Activated CD4-positive, alpha-beta T cell treated with anti-CD3 and anti-CD28 coated beads, Interleukin-2, amount 10 ng/mL, durations not matched to agents 7 days and 5 days (primary cell): Measurements from ENCODE around the gene SSH2. TPM values are rescaled to one million over a fixed set of nuclear protein-coding genes. Genes with fewer than 3 reads are reported as not detected.
A peak's percentile ranks its signal among the peaks of the same experiment; 100 is the strongest.
"Not testable (repeated sequence)": the region's sequence is repeated elsewhere in the genome, so short reads cannot be mapped to it uniquely, and the experiment has no call there.

Source experiments
- CTCF ChIA-PET: fragments of 350-600 bp; sonication (Branson Sonifier 250); formaldehyde crosslinking; loops from one replicate; lab custom pipeline; 2021; ENCODE audit warnings: antibody characterized with exemption; lab: Charles Lee
- POLR2A ChIA-PET: fragments of 350-600 bp; sonication (Branson Sonifier 250); formaldehyde crosslinking; loops from one replicate; lab custom pipeline; 2021; ENCODE audit warnings: antibody characterized with exemption; lab: Charles Lee
- DNase-seq: peaks from one replicate; pipeline ENCODE4 v3.0.0-alpha.2; 2020
- H3K27ac Mint-ChIP-seq: one replicate; pipeline ENCODE4 v1.8.0; 2021; ENCODE audit warnings: mild to moderate bottlenecking, moderate library complexity, mixed read lengths
- H3K27me3 Mint-ChIP-seq: one replicate; pipeline ENCODE4 v1.8.0; 2021; ENCODE audit warnings: mixed read lengths
- H3K36me3 Mint-ChIP-seq: one replicate; pipeline ENCODE4 v1.8.0; 2021; ENCODE audit warnings: low read depth, mixed read lengths
- H3K4me1 Mint-ChIP-seq: one replicate; pipeline ENCODE4 v1.8.0; 2021; ENCODE audit warnings: mixed read lengths
- H3K4me3 Mint-ChIP-seq: one replicate; pipeline ENCODE4 v1.8.0; 2021; ENCODE audit warnings: mild to moderate bottlenecking, moderate library complexity, mixed read lengths
- H3K9me3 Mint-ChIP-seq: one replicate; pipeline ENCODE4 v1.8.0; 2021; ENCODE audit warnings: mixed read lengths
- total RNA-seq, 2 experiments: library from RNA; stranded (reverse); gene quantifications; one replicate each; pipeline ENCODE4 v1.2.3, GENCODE V29; 2021

The SSH2 gene
- total RNA-seq, 2 experiments from 2014 or later = 72.5 to 74.2 TPM

DNA sequence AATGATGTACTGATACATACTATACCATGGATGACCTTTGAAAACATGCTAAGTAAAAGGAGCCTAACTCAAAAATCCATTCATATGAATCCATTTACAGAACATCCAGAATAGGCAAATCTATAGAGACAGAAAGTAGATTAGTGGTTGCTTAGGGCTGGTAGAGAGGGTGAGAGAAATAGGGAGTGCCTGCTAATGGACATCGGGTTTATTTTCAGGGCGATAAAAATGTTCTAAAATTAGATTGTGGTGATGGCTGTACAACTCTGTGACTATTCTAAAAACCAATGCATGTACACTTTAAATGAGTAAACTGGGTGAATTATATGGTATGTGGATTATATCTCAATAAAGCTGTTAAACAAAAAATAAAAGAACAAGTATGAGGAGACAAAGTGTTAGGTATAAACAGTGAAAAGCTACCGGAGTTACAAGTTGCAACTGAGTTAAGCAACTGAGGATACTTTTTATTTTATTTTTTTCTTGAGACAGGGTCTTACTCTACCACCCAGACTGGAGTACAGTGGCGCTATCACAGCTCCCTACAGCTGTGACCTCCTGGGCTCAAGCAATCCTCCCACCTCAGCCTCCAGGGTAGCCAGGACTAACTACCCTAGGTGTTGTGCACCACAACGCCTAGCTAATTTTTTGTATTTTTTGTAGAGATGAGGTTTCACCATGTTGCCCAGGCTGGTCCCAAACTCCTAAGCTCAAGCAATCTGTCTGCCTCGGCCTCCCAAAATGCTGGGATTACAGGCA, 231.8 kb downstream of the SSH2 start:
- Mint-ChIP-seq H3K9me3 (no peaks in the 10 kb centered on the region), H3K27me3 (no peaks in the 10 kb centered on the region), H3K4me3 (no peak overlapping the region), H3K27ac (no peak overlapping the region), H3K4me1 (peaks cover 16% of the 10 kb centered on the region), H3K36me3 (peaks cover 51% of the 10 kb centered on the region)
- no peak for DNase-seq
- CTCF ChIA-PET = interaction anchor here (0.6 to 1.8 kb wide), 6 partner anchors 9 to 417 kb away, joined by 3 to 6 read pairs (median 4); partner anchors contain the start of gene CORO6
- POLR2A ChIA-PET = no interaction called here

DNA sequence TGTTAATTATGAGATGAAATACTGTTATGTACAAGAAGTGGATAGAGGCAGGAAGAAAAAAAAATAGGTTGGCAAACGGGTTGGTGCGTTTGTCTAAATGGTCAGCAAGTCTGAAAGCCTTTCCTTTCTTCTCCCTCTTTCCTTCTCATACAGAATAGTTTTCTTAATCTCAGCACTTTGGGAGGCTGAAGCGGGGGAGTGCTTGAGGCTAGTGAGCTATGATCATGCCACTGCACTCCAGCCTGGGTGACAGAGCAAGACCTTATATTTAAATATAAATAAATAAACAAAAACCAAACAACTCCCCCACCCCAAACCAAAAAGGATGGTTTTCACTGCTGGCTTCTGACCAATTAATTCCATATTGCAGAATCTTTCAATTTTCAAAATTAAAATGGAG, 232.7 kb downstream of the SSH2 start:
- POLR2A ChIA-PET = no interaction called here

DNA sequence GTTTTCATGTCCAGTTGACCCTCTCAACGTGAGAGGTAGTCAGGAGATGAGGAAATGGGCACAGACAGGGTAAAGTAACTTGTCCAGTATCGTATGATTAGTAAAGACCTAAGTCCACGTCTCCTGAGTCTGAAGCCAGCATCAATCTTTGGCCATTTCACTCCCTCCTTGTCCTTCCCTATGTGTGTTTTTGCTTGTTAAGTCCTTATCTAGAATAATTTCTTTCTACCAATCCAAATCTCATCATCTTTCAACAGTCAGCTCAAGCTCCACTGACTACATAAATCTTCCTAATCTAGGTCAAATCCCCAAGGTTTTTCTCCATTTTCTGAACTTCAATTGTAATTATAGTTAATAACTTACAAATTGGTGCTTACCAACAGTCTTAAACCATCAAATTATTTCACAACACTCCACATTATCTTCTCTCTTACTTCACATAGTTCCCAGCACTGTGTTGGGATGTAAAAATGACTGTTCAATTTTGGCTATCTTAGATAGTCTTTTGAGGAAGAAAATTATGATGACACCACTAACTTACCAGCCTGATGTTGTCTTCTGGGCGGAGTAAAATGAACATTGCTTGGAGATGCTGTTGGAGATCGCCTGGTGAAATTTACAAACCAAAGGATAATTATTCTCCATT, 235.0 kb downstream of the SSH2 start:
- ChIA-PET CTCF (no interaction called here), POLR2A (interaction anchor here (0.6 kb wide), 1 partner anchor 17 kb away, joined by 3 read pairs; no protein-coding TSS in a partner anchor)
- Mint-ChIP-seq H3K4me1 (peaks cover 11% of the 10 kb centered on the region), H3K36me3 (peaks cover 43% of the 10 kb centered on the region), H3K27ac (no peak overlapping the region), H3K27me3 (no peaks in the 10 kb centered on the region), H3K9me3 (no peaks in the 10 kb centered on the region), H3K4me3 (no peak overlapping the region)
- DNase-seq = no peak

More for the DNA sequence above, 232.7 kb downstream of the SSH2 start:
- Mint-ChIP-seq H3K4me3 (no peak overlapping the region), H3K4me1 (peaks cover 9% of the 10 kb centered on the region), H3K9me3 (no peaks in the 10 kb centered on the region), H3K27me3 (no peaks in the 10 kb centered on the region), H3K36me3 (peaks cover 48% of the 10 kb centered on the region), H3K27ac (no peak overlapping the region)
- DNase-seq = no peak
- CTCF ChIA-PET = interaction anchor here (0.7 kb wide), 1 partner anchor 74 kb away, joined by 3 read pairs; the partner anchor contains the start of gene CORO6

DNA sequence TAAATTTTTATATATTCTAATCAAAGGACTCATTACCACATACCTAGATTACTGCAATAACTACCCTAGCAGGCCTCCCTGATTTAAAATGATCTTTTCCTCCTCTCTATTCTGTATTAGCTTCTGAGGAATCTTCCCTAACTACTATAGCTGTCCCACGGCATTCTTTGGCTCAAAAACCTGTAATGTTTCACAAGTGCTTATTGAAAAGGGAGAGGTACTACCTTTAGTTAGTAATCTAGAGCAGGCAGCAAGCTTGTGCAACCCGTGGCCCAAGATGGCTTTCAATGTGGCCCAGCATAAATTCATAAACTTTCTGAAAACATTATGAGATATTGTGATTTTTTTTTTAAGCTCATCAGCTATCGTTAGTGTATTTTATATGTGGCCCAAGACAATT, 236.3 kb downstream of the SSH2 start:
- H3K4me1 Mint-ChIP-seq = peaks cover 9% of the 10 kb centered on the region
- no peaks in the 10 kb centered on the region for H3K27me3 Mint-ChIP-seq

DNA sequence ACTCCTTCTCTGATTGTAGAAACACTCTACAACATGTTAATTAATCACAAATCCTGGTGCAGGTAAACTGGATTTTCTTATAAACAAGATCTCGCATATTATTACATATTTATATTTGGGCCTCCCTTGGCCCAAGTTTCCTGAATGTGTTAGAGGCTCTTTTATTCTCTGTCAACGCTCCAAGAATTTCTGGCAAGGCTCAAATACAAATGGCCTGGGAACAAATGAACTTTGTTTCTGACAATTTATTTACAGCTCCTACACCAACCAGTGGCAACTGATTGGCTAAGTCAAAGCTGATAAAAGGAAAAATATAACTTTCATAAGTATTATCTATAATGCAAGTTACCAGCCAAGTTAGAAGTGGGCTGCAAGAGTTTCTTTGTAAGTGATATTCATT, 242.4 kb downstream of the SSH2 start:
- H3K27ac Mint-ChIP-seq = no peak overlapping the region
- POLR2A ChIA-PET = no interaction called here

More for the DNA sequence above, 236.3 kb downstream of the SSH2 start:
- Mint-ChIP-seq H3K9me3 (no peaks in the 10 kb centered on the region), H3K27ac (peak overlapping the region; percentile 31), H3K36me3 (peaks cover 36% of the 10 kb centered on the region), H3K4me3 (no peak overlapping the region)
- CTCF ChIA-PET = interaction anchor here (1.0 kb wide), 1 partner anchor 16 kb away, joined by 3 read pairs; no protein-coding TSS in a partner anchor
- DNase-seq = no peak
- POLR2A ChIA-PET = no interaction called here

DNA sequence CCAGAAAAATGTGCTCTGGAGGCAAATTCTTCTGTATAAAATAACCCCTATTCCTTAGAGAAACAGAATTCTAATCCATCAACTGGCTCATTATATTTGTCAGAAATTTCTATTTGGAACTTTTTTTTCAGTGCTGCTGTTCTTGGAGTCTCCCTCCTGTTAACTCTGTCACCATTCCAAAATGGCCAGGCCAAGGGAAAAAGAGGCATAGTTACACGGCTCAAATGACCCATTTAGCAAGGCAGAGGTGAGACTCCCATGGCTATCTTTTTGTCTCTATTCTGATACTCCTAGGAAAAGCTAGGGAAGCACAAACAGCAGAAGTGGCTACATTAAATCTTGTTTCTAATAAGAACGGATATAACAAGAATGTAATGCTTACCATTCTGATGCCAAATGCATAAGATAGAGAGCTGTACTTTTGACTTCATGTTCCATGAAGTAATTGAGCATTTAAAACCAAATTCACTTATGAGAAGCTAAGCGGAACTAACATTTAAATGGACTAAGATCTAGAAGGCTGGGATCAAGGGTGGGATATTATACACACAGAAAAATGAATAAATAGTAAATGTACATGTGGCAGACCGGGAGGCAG, 242.9 kb downstream of the SSH2 start:
- no peaks in the 10 kb centered on the region for H3K9me3 Mint-ChIP-seq
- no peak for DNase-seq
- peaks cover 14% of the 10 kb centered on the region for H3K4me1 Mint-ChIP-seq
- ChIA-PET CTCF (interaction anchor here (0.9 kb wide), 1 partner anchor 80 kb away, joined by 3 read pairs; no protein-coding TSS in a partner anchor), POLR2A (no interaction called here)
- no peak overlapping the region for H3K4me3 Mint-ChIP-seq
- no peaks in the 10 kb centered on the region for H3K27me3 Mint-ChIP-seq
- H3K27ac Mint-ChIP-seq = no peak overlapping the region
- peaks cover 35% of the 10 kb centered on the region for H3K36me3 Mint-ChIP-seq

More for the DNA sequence above, 242.4 kb downstream of the SSH2 start:
- Mint-ChIP-seq H3K36me3 (peaks cover 35% of the 10 kb centered on the region), H3K4me1 (peaks cover 9% of the 10 kb centered on the region), H3K4me3 (no peak overlapping the region), H3K27me3 (no peaks in the 10 kb centered on the region), H3K9me3 (no peaks in the 10 kb centered on the region)
- CTCF ChIA-PET = interaction anchor here (0.9 to 1.1 kb wide), 2 partner anchors 10 to 81 kb away, joined by 3 read pairs; no protein-coding TSS in a partner anchor
- DNase-seq = no peak

DNA sequence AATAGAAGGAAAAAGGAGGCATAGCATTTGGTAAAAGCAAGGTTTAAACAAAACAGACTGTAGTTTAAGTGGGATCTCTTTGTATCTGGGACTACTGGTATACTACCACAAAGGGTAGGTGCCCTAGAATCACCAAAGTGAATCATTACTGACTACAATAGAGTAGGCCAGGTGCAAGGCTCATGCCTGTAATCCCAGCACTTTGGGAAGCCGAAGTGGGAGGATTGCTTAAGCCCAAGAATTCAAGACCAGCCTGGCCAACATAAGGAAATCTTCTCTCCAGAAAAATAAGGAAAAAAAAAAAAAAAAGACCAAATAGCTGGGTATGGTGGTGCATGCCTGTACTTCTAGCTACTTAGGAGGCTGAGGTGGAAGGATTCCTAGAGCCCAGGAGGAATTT, 246.5 kb downstream of the SSH2 start:
- DNase-seq = no peak
- H3K4me3 Mint-ChIP-seq = no peak overlapping the region
- no peak overlapping the region for H3K27ac Mint-ChIP-seq
- H3K4me1 Mint-ChIP-seq = peaks cover 14% of the 10 kb centered on the region
- POLR2A ChIA-PET = no interaction called here
- no peaks in the 10 kb centered on the region for H3K9me3 Mint-ChIP-seq
- CTCF ChIA-PET = interaction anchor here (2.7 kb wide), 1 partner anchor 10 kb away, joined by 8 read pairs; no protein-coding TSS in a partner anchor
- H3K36me3 Mint-ChIP-seq = peaks cover 48% of the 10 kb centered on the region
- H3K27me3 Mint-ChIP-seq = no peaks in the 10 kb centered on the region

DNA sequence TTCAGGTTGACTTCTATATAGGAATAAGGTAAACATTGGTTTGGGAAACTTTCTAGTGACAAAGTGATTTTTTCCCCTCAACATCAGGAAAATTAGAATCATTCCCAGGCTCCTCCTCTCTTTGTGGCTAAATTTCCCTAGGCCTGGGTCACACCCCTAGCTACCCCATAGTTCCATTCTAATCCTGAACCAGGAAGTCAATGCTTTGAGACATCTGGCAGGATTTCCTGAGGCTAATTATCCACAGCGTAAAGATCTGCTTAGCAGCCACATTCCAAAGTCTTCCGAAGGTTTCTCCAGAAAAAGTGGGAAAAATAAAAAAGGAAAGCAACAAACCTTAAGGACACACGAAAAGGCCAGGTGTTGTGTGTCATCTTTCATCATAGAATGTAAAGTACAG, 247.0 kb downstream of the SSH2 start:
- Mint-ChIP-seq H3K9me3 (no peaks in the 10 kb centered on the region), H3K27me3 (no peaks in the 10 kb centered on the region), H3K4me1 (peaks cover 14% of the 10 kb centered on the region), H3K27ac (peak overlapping the region; percentile 36), H3K36me3 (peaks cover 45% of the 10 kb centered on the region), H3K4me3 (no peak overlapping the region)
- POLR2A ChIA-PET = no interaction called here
- CTCF ChIA-PET = interaction anchor here (0.7 to 2.7 kb wide), 4 partner anchors 9 to 96 kb away, joined by 3 to 8 read pairs (median 4); no protein-coding TSS in a partner anchor
- DNase-seq = no peak

DNA sequence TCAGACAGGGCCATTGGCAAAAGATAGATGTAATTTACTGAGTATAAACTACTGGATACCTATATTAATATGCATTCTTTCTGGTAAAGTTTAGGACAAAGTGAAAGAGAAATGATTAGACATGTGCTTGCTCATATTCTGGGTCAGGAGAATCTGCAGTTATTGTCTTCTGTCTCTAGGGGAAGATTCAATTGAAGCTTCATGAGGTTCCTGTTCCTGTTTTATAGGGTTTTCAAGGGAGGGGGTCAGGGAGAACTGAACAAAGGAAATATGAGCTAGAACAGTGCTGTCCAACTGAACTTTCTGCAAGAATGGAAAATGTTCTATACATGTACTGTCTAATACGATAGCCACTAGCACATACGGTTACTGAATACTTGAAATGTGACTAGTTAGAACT, 248.0 kb downstream of the SSH2 start:
- Mint-ChIP-seq H3K36me3 (peaks cover 47% of the 10 kb centered on the region), H3K27ac (peak overlapping the region; percentile 4), H3K27me3 (no peaks in the 10 kb centered on the region), H3K9me3 (no peaks in the 10 kb centered on the region), H3K4me3 (no peak overlapping the region), H3K4me1 (peaks cover 18% of the 10 kb centered on the region)
- CTCF ChIA-PET = interaction anchor here (1.4 to 2.7 kb wide), 4 partner anchors 9 to 97 kb away, joined by 3 to 8 read pairs (median 4); no protein-coding TSS in a partner anchor
- POLR2A ChIA-PET = no interaction called here
- DNase-seq = no peak

DNA sequence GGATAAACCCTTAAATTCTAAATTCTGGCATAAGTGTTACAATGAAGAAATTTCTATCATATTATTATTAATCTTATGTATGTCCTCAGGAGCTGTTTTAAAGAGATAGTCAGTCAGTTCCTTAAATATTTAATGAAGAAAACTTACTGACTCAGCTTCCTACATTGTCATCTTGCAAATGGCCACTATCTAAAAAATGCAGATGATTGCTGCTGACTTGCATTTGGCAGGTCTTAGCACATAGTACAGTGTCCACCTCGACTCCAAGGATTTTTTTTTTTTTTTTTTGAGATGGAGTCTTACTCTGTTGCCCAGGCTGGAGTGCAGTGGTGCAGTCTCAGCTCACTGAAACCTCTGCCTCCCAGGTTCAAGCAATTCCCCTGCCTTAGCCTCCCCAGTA, 252.2 kb downstream of the SSH2 start:
- no peak for DNase-seq
- Mint-ChIP-seq H3K9me3 (no peaks in the 10 kb centered on the region), H3K27me3 (no peaks in the 10 kb centered on the region), H3K4me1 (peaks cover 38% of the 10 kb centered on the region), H3K36me3 (peaks cover 44% of the 10 kb centered on the region), H3K4me3 (no peak overlapping the region), H3K27ac (no peak overlapping the region)
- ChIA-PET POLR2A (interaction anchor here (0.7 kb wide), 1 partner anchor 17 kb away, joined by 3 read pairs; no protein-coding TSS in a partner anchor), CTCF (interaction anchor here (1.3 kb wide), 1 partner anchor 10 kb away, joined by 3 read pairs; no protein-coding TSS in a partner anchor)

DNA sequence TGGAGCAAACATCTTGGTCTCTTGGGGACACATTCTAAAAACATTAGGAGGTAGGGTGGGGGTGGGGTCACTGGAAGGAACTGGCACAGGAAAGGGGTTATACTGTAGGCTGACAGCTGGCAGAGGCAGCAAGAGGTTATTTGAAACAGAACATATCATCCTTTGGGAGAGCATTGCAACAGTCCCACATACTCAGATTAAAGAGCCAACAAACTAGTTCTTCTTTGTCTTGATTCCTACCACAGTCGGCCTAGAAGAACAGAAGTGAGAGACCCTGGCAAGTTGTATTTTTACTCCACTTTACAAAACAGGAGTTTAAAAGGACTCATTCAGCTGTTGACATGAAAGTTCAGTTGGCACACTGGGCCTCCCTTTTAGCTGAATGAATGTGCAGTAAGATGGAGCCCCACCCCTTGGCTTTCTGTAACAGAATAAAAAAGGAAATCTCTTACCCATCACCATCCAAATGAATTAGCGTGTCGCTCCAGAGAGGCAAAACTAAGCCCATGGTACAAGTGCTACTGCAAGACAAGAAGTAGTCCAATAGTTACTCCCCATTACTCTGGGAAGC, 252.7 kb downstream of the SSH2 start:
- Mint-ChIP-seq H3K4me1 (peaks cover 34% of the 10 kb centered on the region), H3K4me3 (no peak overlapping the region), H3K36me3 (peaks cover 45% of the 10 kb centered on the region), H3K9me3 (no peaks in the 10 kb centered on the region), H3K27ac (peak overlapping the region; percentile 37), H3K27me3 (no peaks in the 10 kb centered on the region)
- ChIA-PET CTCF (interaction anchor here (1.3 to 3.1 kb wide), 2 partner anchors 11 to 15 kb away, joined by 3 to 12 read pairs; no protein-coding TSS in a partner anchor), POLR2A (interaction anchor here (0.6 kb wide), 1 partner anchor 329 kb away, joined by 3 read pairs; no protein-coding TSS in a partner anchor)
- DNase-seq = no peak

DNA sequence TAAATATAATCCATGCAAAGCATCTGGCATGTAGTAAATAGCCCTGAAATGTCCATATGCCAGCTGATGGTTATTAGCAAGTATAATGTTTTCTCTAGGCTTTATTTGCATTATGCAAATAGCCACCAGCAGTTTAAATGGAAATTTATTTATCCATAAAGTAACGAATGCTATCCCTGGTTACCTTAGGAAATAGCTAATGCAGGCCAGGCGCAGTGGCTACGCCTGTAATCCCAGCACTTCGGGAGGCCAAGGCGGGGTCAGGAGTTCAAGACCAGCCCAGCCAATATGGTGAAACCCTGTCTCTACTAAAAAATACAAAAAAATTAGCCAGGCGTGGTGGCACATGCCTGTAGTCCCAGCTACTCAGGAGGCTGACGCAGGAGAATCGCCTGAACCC, 254.1 kb downstream of the SSH2 start:
- H3K36me3 Mint-ChIP-seq = peaks cover 50% of the 10 kb centered on the region
- DNase-seq, H3K4me3 Mint-ChIP-seq, H3K27me3 Mint-ChIP-seq, POLR2A ChIA-PET, H3K27ac Mint-ChIP-seq, H3K9me3 Mint-ChIP-seq: not testable (repeated sequence)
- CTCF ChIA-PET = interaction anchor here (3.1 kb wide), 1 partner anchor 16 kb away, joined by 12 read pairs; no protein-coding TSS in a partner anchor
- H3K4me1 Mint-ChIP-seq = peaks cover 28% of the 10 kb centered on the region
